ENCODE measurements around the gene C6orf89.
"Not testable (repeated sequence)": the region's sequence is repeated elsewhere in the genome, so short reads cannot be mapped to it uniquely, and the experiment has no call there.

Gene C6orf89

GRCh38 chr6:36888115-36888643, 2.4 kb downstream of the C6orf89 start:
- DNase-seq: no peak

GRCh38 chr6:36888654-36889481, 3.1 kb downstream of the C6orf89 start:
- DNase-seq: no peak

GRCh38 chr6:36890112-36890663, 4.4 kb downstream of the C6orf89 start:
- DNase-seq: no peak

GRCh38 chr6:36891153-36891552, 5.4 kb downstream of the C6orf89 start:
- not testable (repeated sequence) for DNase-seq

- no peak for DNase-seq
These were observed 8.5 kb downstream of the C6orf89 start for GRCh38 chr6:36893976-36894932.

GRCh38 chr6:36897609-36898008, 11.9 kb downstream of the C6orf89 start:
- DNase-seq: no peak

GRCh38 chr6:36904114-36904513, 18.4 kb downstream of the C6orf89 start:
- no peak for DNase-seq

GRCh38 chr6:36904851-36905393, 19.2 kb downstream of the C6orf89 start:
- DNase-seq: no peak

GRCh38 chr6:36906539-36907325, 21.0 kb downstream of the C6orf89 start:
- DNase-seq: no peak

- DNase-seq: no peak
These were observed 22.0 kb downstream of the C6orf89 start for GRCh38 chr6:36907781-36908180.

GRCh38 chr6:36908747-36909146, 23.0 kb downstream of the C6orf89 start:
- no peak for DNase-seq

- DNase-seq: no peak
These were observed 26.3 kb downstream of the C6orf89 start for GRCh38 chr6:36912030-36912454.

- DNase-seq: peak; percentile 81
These were observed 26.8 kb downstream of the C6orf89 start for GRCh38 chr6:36912586-36912985.

GRCh38 chr6:36913082-36913481, 27.3 kb downstream of the C6orf89 start:
- no peak for DNase-seq

- peak; percentile 30 for DNase-seq
These were observed 28.6 kb downstream of the C6orf89 start for GRCh38 chr6:36914227-36914794.

GRCh38 chr6:36915599-36915998, 29.8 kb downstream of the C6orf89 start:
- DNase-seq: no peak

GRCh38 chr6:36916126-36916525, 30.4 kb downstream of the C6orf89 start:
- DNase-seq: peak; percentile 27

- DNase-seq: no peak
These were observed 31.9 kb downstream of the C6orf89 start for GRCh38 chr6:36917541-36918193.

GRCh38 chr6:36920049-36920448, 34.3 kb downstream of the C6orf89 start:
- DNase-seq: no peak

GRCh38 chr6:36920546-36920945, 34.8 kb downstream of the C6orf89 start:
- no peak for DNase-seq

GRCh38 chr6:36924131-36924530, 38.4 kb downstream of the C6orf89 start:
- no peak for DNase-seq
